ENCODE measurements around the gene SRC. TPM values are rescaled to one million over a fixed set of nuclear protein-coding genes. Genes with fewer than 3 reads are reported as not detected.

SRC gene
- total RNA-seq, 1 experiment from 2014 or later = 7.6 TPM

DNA sequence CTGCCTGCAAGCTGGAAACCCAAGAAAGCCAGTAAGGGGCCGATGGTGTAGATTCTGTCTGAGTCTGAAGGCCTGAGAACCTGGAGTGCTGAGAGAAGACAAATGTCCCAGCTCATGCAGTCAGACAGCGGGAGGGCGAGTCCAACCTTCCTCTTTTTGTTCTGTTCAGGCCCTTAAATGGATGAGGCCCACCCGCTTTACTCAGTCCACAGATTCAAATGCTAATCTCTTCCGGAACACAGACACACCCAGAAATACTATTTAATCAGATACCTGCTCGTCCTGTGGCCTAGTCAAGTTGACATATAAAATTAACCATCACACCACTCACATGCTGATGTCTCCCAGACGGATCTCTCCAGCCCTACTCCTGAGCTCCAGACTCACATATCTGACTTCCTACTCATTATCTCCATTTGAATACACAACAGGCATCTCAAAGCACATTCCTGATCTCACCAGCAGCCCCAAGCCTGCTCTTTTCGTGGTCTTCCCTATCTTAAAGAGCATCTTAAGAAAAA is 26.7 kb upstream of the SRC start:
- Histone ChIP-seq H3K36me3 (peaks cover 38% of the 10 kb centered on the region), H3K27ac (no peak overlapping the region), H3K4me3 (no peak overlapping the region), H3K9me3 (replicated peaks) (no peaks in the 10 kb centered on the region), H3K4me1 (replicated peaks) (peaks cover 19% of the 10 kb centered on the region), H3K27me3 (replicated peaks) (no peaks in the 10 kb centered on the region)
- DNase-seq (ENCODE audit: low read depth in 1 of 2, low spot score in 2 of 2) = no peak

DNA sequence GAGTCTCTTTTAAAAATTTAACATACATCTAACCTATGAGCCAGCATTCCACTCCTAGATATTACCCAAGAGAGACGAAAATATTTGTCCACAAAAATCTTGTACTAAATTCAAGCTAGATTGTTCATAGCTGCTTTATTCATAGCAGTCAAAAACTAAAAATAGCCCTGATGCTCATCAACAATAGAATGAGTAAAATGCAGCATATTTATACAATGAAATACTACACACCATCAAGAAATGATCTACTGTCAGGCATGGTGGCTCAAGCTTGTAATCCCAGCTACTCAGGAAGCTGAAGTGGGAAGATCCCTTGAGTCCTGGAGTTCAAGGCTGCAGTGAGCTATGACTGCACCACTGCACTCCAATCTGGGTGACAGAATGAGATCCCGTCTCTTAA is 22.0 kb upstream of the SRC start:
- Histone ChIP-seq H3K4me1 (replicated peaks) (peaks cover 8% of the 10 kb centered on the region), H3K27ac (peak overlapping the region; percentile 61), H3K4me3 (no peak overlapping the region), H3K36me3 (0 out of 2 replicates have a peak, but pooled peaks cover 4% of the 10 kb centered on the region), H3K9me3 (replicated peaks) (no peaks in the 10 kb centered on the region), H3K27me3 (replicated peaks) (no peaks in the 10 kb centered on the region)
- peak in 1 of 2 experiments; percentile 60 for DNase-seq (ENCODE audit: low read depth in 1 of 2, low spot score in 2 of 2)

DNA sequence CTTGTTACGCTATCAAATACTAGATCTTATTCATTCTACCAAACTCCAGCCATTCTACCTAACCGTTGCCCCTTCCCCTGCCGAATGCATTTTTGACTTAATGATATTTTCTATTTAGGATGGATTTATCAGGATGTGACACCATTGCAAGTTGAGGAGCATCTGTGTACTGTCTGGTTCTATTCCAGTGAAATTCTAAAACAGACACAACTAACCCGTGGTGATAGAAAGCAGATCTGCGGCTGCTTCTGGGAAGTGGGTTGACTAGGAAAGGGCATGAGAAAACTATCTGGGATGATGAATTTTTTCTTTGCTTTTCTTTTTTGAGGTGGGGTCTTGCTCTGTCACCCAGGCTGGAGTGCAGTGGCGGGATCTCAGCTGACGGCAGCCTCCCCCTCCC is 20.7 kb upstream of the SRC start:
- H3K36me3 ChIP-seq = no peaks in the 10 kb centered on the region
- no peak overlapping the region for H3K27ac ChIP-seq

DNA sequence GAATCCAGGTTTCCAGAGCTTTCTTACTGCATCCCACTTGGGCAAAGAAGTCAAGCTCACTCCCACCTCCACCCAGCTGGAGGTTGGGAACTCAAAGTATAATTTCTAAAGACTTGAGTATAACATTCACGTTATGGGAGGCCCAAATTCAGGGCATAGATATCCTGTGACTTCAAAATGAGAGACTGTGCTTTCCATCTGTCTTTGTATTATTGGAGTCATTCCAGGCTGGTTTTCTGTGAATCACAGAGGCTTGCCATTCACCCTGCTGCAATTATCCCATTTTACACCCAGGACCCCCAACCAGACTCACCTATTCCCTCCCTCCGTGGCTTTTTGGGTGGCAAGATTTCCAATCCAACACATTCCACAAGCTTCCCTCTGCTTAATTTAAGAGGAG is 19.3 kb upstream of the SRC start:
- Histone ChIP-seq H3K36me3 (no peaks in the 10 kb centered on the region), H3K27ac (no peak overlapping the region), H3K4me3 (no peak overlapping the region), H3K27me3 (replicated peaks) (no peaks in the 10 kb centered on the region), H3K9me3 (replicated peaks) (no peaks in the 10 kb centered on the region), H3K4me1 (replicated peaks) (peaks cover 8% of the 10 kb centered on the region)
- no peak for DNase-seq (ENCODE audit: low read depth in 1 of 2, low spot score in 2 of 2)

More for the DNA sequence above, 20.7 kb upstream of the SRC start:
- DNase-seq (ENCODE audit: low read depth in 1 of 2, low spot score in 2 of 2) = no peak
- Histone ChIP-seq H3K4me1 (replicated peaks) (peaks cover 8% of the 10 kb centered on the region), H3K27me3 (replicated peaks) (no peaks in the 10 kb centered on the region), H3K4me3 (no peak overlapping the region), H3K9me3 (replicated peaks) (no peaks in the 10 kb centered on the region)

DNA sequence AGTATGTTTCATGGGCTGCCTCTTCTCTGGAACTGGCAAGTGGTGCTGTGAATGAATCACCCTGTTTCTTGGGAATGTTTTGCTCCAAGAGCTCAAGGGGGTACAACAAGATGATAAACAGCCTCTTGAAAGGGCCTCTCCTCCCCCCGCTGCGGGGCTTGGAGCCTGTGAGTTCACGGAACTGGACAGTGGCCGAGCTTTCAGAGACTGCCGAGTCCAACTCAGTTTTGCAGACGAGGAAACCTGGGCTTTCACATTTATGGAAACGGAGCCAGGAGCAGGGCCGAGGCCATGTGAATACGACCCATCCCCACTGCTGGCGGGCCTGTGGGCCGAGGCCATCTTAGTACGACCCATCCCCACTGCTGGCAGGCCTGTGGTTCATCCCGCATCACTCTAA is 18.2 kb upstream of the SRC start:
- H3K27ac ChIP-seq = no peak overlapping the region
- DNase-seq (ENCODE audit: low read depth in 1 of 2, low spot score in 2 of 2) = no peak
- H3K27me3 ChIP-seq (replicated peaks) = no peaks in the 10 kb centered on the region
- H3K4me3 ChIP-seq = no peak overlapping the region
- H3K36me3 ChIP-seq = no peaks in the 10 kb centered on the region
- H3K4me1 ChIP-seq (replicated peaks) = peaks cover 8% of the 10 kb centered on the region
- no peaks in the 10 kb centered on the region for H3K9me3 ChIP-seq (replicated peaks)

DNA sequence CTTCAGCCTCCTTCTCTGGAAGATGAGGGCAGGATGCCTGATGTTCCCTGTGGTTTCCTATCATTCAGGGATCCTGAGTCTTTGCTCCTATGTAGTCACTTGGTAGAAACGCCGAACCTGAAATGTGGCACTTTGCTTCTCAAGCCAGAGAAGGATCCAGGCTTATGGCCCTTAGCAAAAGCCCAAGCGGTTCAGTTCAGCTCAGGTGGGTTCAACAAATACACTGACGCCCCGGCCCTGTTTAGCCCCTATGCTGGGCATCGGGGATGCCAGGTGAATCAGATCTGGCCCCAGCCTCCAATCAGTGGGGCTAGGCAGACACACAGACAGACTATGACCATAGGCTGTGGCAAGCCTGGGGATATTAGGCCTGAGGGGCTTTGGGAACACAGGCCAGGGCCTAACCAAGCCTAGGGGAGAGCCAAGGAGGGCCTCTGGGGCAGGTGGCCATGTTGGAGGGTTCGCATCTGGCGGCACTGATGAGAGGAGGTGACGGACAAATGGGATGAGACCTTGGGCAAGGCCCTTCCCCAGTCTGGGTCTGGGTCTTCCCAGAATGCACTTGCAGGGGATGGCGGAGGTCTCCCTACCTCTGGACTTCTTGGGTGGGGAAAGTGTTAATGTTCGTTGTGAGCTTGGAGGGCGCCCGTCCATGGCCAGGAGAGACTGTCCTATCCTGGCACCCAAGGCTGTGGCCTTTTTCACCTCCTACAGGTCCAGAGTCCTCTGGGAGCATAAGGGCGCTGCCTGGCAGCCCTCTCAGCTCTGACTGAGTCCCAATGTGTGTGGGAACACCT is 17.6 kb upstream of the SRC start:
- Histone ChIP-seq H3K27me3 (replicated peaks) (no peaks in the 10 kb centered on the region), H3K9me3 (replicated peaks) (no peaks in the 10 kb centered on the region), H3K27ac (no peak overlapping the region), H3K4me1 (replicated peaks) (peaks cover 8% of the 10 kb centered on the region), H3K36me3 (no peaks in the 10 kb centered on the region), H3K4me3 (no peak overlapping the region)
- DNase-seq (ENCODE audit: low read depth in 1 of 2, low spot score in 2 of 2) = no peak

DNA sequence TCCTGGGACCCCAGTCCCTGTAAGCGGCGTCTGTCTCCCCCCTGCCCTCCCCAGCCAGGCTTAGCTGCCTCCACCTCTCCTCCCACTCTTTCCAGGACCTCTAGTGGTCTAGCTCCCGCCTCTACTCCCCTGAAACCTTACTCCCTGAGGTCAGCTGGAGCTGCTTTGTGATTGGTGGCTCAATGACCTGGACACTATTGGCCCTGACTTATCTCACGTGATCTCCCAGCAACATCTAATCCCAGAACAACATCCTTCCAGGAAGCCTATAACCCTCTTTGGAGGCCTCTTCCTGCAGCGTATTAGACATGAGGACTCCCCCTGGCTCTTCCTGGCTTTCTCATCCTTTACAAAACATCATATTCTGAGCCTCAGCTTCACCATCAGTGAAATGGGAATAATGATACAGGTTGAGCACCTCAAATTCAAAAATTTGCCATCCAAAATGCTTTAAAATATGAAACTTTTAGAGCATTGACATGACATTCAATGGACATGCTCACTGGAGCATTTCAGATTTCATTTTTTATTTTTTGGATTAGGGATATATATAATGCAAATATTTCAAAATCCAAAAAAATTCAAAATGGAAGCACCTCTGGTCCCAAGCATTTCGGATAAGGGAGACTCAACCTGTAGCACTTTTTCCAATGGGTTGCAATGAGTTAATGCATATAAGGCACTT is 16.3 kb upstream of the SRC start:
- DNase-seq (ENCODE audit: low read depth in 1 of 2, low spot score in 2 of 2) = no peak
- Histone ChIP-seq H3K4me1 (replicated peaks) (no peaks in the 10 kb centered on the region), H3K4me3 (no peak overlapping the region)

DNA sequence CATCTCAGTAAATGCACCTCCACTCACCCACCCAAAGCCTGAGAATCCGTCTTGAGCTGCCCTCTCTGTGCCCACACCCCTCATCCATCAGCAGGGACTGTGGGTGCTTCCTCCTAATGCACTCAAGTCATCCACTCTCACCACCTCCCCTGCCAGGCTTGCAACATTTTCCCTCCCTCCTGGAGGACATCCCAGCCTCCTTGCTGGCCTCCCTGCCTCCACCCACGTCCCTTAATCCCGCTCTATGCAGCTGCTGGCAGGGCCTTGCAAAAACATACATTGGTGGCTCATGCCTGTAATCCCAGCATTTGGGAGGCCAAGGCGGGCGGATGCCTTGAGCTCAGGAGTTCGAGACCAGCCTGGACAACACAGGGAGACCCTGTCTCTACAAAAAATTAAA is 15.6 kb upstream of the SRC start:
- no peak overlapping the region for H3K4me3 ChIP-seq
- no peaks in the 10 kb centered on the region for H3K4me1 ChIP-seq (replicated peaks)
- no peaks in the 10 kb centered on the region for H3K36me3 ChIP-seq
- H3K9me3 ChIP-seq (replicated peaks) = no peaks in the 10 kb centered on the region
- no peak overlapping the region for H3K27ac ChIP-seq
- no peaks in the 10 kb centered on the region for H3K27me3 ChIP-seq (replicated peaks)
- DNase-seq (ENCODE audit: low read depth in 1 of 2, low spot score in 2 of 2) = no peak

More for the DNA sequence above, 16.3 kb upstream of the SRC start:
- no peaks in the 10 kb centered on the region for H3K9me3 ChIP-seq (replicated peaks)
- no peak overlapping the region for H3K27ac ChIP-seq
- no peaks in the 10 kb centered on the region for H3K27me3 ChIP-seq (replicated peaks)
- H3K36me3 ChIP-seq = no peaks in the 10 kb centered on the region

DNA sequence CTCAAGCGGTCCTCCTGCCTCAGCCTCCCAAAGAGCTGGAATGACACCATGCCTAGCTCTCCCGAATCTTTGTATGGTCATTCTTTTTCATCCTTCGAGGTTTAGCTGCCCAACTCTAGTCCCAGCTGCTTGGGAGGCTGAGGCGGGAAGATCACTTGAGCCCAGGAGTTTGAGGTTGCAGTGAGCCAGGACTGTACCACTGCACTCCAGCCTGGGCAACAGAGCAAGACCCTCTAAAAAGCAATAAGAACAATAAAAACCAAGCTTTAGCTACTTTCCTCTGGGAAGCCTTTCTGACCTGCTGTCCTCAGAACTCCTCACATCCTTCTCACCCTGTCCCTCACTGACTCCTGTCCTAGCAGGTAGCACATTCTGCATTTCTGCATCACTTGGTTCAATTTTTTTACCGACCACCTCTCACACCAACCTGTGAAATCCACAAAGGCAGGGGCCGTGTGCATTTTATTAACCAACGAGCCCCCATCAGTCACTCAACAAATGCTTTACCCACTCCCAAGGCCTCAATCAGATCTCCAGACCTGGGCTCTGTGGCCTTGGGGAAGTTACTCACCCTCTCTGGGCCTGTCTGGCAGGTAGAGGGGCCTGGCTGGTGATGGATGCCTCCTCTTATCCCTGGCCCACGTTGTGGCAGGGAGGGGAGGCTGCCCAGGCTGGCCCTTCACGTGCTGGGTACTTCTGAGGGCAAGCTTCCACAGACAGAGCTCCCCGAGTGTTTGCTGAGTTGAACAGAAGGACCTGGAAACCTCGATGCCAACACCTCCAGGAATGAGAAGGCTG is 14.7 kb upstream of the SRC start:
- Histone ChIP-seq H3K27ac (no peak overlapping the region), H3K4me1 (replicated peaks) (peaks cover 7% of the 10 kb centered on the region)
- no peak for DNase-seq (ENCODE audit: low read depth in 1 of 2, low spot score in 2 of 2)

DNA sequence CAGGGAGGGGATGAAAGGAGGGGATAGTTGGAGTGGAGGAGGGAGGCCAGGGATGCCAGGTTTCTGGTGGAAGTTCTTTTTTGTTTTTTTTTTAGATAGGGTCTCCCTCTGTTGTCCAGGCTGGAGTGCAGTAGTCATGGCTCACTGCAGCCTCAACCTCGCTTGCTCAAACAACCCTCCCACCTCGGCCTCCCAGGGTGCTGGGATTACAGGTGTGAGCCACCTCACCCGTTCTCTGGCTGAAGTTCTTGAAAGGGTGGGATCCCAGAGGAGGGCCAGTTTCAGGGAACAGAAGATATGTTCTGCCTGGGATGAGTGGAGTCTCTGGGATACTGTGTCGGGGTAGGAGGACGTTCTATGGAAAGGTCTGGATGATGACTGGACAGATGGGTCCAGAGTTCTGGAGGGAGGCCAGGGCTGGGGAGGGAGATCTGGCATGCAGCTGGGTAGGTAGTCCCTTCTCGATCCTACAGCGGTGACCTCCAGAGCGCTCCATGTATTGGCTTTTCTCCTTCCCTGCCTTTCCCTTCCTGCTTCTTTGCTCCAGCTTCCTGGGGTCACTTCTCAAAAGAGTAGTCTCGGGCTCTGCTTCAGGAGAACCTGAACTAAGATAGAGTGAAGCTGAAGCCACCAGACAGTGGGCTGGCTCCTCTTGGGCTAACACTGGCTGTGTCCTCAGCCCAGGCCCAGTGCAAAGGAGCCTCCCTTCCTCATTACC is 12.7 kb upstream of the SRC start:
- no peak overlapping the region for H3K27ac ChIP-seq
- H3K4me1 ChIP-seq (replicated peaks) = peaks cover 7% of the 10 kb centered on the region
- H3K4me3 ChIP-seq = no peak overlapping the region
- no peak for DNase-seq (ENCODE audit: low read depth in 1 of 2, low spot score in 2 of 2)
- H3K9me3 ChIP-seq (replicated peaks) = no peaks in the 10 kb centered on the region
- no peaks in the 10 kb centered on the region for H3K36me3 ChIP-seq
- H3K27me3 ChIP-seq (replicated peaks) = no peaks in the 10 kb centered on the region

More for the DNA sequence above, 14.7 kb upstream of the SRC start:
- no peaks in the 10 kb centered on the region for H3K27me3 ChIP-seq (replicated peaks)
- no peaks in the 10 kb centered on the region for H3K9me3 ChIP-seq (replicated peaks)
- H3K4me3 ChIP-seq = no peak overlapping the region
- no peaks in the 10 kb centered on the region for H3K36me3 ChIP-seq

DNA sequence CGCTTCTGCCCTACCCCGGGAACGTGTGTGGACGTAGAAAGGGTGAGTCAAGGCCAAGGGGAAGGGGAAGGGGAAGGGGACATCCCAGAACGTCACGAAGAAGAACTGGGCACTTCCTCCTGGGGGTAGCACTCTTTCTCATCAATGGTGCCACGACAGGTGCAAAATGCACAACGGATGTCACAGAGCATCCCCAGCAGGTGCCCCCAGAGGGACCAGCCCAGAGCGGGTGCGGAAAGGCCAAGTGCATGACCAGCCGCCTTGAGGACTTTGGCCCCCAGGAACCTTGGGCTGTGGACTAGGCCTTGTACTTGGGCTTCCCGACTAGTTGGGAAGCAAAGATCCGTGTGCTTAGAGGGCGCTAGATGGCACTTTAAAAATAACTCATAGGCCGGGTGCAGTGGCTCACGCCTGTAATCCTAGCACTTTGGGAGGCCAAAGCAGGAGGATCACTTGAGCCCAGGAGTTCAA is 12.1 kb upstream of the SRC start:
- H3K9me3 ChIP-seq (replicated peaks) = no peaks in the 10 kb centered on the region
- H3K27me3 ChIP-seq (replicated peaks) = no peaks in the 10 kb centered on the region
- no peak overlapping the region for H3K27ac ChIP-seq
- no peak overlapping the region for H3K4me3 ChIP-seq
- H3K4me1 ChIP-seq (replicated peaks) = peaks cover 7% of the 10 kb centered on the region
- DNase-seq (ENCODE audit: low read depth in 1 of 2, low spot score in 2 of 2) = no peak
- H3K36me3 ChIP-seq = no peaks in the 10 kb centered on the region

DNA sequence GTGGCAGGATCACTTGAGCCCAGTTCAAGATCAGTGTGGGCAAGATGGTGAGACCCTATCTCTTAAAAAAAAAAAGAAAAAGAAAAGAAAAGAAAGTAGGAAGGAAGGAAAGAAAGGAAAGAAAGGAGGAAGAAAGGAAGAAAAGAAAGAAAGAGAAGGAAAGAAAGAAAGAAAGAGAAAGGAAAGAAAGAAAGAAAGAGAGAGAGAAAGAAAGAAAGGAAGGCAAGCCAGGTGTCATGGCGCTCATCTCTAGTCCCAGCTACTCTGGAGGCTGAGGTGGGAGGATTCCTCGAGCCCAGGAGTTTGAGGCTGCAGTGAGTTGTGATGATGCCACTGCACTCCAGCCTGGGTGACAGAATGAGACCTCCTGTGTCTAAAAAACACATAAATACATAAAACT is 11.5 kb upstream of the SRC start:
- Histone ChIP-seq H3K27ac (no peak overlapping the region), H3K36me3 (no peaks in the 10 kb centered on the region), H3K4me3 (no peak overlapping the region), H3K4me1 (replicated peaks) (peaks cover 7% of the 10 kb centered on the region), H3K9me3 (replicated peaks) (no peaks in the 10 kb centered on the region), H3K27me3 (replicated peaks) (no peaks in the 10 kb centered on the region)
- no peak for DNase-seq (ENCODE audit: low read depth in 1 of 2, low spot score in 2 of 2)

DNA sequence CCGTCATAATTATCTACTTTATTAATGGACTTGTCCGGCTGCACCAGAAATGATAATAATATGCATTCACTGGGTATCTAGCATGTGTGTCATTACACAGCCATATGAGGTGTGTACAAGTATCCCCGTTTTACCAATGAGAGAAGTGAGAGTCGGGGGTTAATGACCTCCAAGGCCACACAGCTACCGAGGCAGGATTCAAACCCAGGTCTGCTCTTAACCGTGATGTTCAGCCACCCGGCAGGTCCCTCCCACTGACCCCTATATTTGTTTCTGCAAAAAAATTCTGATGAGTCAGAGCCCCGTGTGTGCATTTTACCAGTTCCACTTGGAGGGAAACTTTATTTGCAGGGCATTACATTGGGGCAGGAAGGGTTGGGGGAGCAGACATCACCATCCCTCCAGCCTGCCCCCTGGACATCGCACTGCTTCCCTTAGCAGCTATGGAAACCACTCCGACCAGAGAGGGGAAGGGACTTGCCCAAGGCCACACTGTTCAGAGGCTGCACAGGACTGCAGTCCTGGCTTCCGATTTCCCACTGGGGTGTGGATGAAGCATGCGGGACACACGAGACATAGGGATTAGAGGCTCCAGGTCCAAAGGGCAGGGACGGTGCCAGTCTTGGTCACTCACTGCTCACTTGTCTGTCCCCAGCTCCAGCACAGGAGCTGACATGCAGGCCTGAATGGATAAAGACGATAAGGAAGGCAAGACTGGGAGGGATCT is 10.1 kb upstream of the SRC start:
- no peak for DNase-seq (ENCODE audit: low read depth in 1 of 2, low spot score in 2 of 2)
- H3K4me3 ChIP-seq = no peak overlapping the region
- H3K27ac ChIP-seq = no peak overlapping the region
- peaks cover 7% of the 10 kb centered on the region for H3K4me1 ChIP-seq (replicated peaks)
- H3K9me3 ChIP-seq (replicated peaks) = no peaks in the 10 kb centered on the region
- no peaks in the 10 kb centered on the region for H3K36me3 ChIP-seq
- no peaks in the 10 kb centered on the region for H3K27me3 ChIP-seq (replicated peaks)
